ENCODE measurements around the gene PLD6.
"Not testable (repeated sequence)": the region's sequence is repeated elsewhere in the genome, so short reads cannot be mapped to it uniquely, and the experiment has no call there.

Gene PLD6

GRCh38 chr17:17206124-17206912, at the start of gene PLD6:
TSS of gene PLD6 (minus strand) at chr17:17206333. CDS start at chr17:17206286, 47 bp downstream.
- DNase-seq (ENCODE audit: low read depth in 2 of 2), result peak; percentile 83 to 91

DNA sequence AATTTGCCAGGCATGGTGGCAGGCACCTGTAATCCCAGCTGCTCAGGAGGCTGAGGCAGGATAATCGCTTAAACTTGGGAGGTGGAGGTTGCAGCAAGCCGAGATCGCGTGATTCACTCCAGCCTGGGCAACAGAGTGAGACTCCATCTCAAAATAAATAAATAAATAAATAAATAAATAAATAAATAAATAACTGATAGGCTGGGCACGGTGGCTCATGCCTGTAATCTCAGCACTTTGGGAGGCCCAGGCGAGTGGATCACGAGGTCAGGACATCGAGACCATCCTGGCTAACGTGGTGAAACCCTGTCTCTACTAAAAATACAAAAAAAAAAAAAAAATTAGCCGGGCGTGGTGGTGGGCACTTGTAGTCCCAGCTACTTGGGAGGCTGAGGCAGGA, 49.6 kb upstream of the PLD6 start:
- DNase-seq (ENCODE audit: low read depth in 2 of 2), result not testable (repeated sequence)

GRCh38 chr17:17254036-17254435, 47.9 kb upstream of the PLD6 start:
- no peak for DNase-seq (ENCODE audit: low read depth in 2 of 2)

- no peak for DNase-seq (ENCODE audit: low read depth in 2 of 2)
These were observed 47.3 kb upstream of the PLD6 start for GRCh38 chr17:17253406-17253805.

GRCh38 chr17:17252149-17252661, 46.1 kb upstream of the PLD6 start:
- no peak for DNase-seq (ENCODE audit: low read depth in 2 of 2)

GRCh38 chr17:17246879-17247278, 40.7 kb upstream of the PLD6 start:
- DNase-seq (ENCODE audit: low read depth in 2 of 2), result no peak

GRCh38 chr17:17243163-17243562, 37.0 kb upstream of the PLD6 start:
- no peak for DNase-seq (ENCODE audit: low read depth in 2 of 2)

GRCh38 chr17:17242246-17242645, 36.1 kb upstream of the PLD6 start:
- no peak for DNase-seq (ENCODE audit: low read depth in 2 of 2)

- DNase-seq (ENCODE audit: low read depth in 2 of 2), result no peak
These were observed 35.5 kb upstream of the PLD6 start for GRCh38 chr17:17241656-17242055.

DNA sequence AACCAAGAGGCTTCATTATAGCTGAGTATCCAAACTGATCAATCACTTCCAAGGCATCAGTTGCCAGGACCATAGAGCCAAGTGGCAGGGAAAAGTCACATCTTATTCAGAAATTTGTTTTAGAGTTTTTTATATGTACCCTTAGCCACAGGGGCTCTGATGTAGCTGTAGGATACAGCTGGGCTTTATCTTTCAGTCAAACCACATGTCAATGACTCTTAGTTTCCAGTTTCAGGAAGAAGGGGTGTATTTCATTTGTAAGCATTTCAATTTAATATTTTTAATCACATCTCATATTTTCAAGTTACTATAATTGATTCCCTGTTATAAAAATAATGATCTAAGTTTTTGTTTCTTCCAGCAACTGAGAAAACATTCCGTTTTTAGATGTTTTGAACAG, 33.7 kb upstream of the PLD6 start:
- no peak for DNase-seq (ENCODE audit: low read depth in 2 of 2)

GRCh38 chr17:17237026-17237799, 31.1 kb upstream of the PLD6 start, which contains the start of gene FLCN:
TSS of gene FLCN (minus strand) at chr17:17237168. CDS start at chr17:17228137, 9,031 bp downstream.
- DNase-seq (ENCODE audit: low read depth in 2 of 2), result peak; percentile 79 to 85

DNA sequence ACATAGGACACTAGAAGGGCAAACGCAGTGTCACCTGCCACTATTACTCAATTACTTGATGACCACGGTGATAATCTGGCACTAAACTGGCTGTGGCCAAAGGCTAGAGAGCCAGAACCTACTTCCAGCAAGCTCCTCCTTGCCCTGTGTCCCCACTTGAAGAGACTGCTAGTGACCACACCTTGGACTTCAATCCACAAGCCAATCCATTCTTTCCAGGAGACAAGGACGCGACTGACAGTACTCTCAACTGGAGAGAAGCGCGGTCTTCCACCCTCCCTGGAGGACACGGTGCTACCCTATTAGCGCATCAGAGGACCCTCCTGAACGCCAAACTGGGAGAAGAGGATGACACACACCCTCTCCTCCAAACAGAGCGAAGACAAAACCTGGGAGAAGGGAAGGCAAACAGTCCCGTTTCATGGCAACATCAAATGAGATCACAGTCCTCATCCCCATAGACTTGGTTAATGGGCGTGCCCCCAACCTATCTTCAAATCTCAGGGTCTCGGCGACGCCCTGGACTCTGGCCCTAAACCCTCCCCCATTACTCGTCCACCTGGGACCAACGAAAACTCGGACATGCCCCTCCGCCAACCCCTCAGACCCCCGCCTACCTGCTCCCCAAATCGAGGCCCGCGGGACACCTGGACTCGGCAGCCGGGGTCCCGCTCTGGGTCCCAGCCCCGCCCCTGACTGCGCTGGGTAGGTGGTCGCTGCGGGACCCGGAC, 30.3 kb upstream of the PLD6 start:
- DNase-seq (ENCODE audit: low read depth in 2 of 2), result no peak

- DNase-seq (ENCODE audit: low read depth in 2 of 2), result no peak
These were observed 29.4 kb upstream of the PLD6 start for GRCh38 chr17:17235212-17236174.

DNA sequence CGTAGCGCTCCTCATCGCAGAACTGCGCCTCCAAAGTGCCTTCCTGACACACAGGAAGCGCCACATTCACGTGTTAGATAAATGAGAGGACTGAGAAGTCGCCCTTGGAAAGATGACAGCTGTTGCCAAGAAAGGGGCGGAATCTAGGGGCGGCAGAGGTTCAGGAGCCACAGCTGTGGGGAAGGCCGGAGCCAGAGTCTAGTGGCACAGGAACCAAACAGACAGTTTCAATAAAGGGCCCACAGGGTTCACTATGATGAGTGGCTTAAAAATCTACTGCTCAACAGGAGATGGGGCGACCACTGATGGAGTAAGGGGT, 26.1 kb upstream of the PLD6 start:
- DNase-seq (ENCODE audit: low read depth in 2 of 2), result no peak

DNA sequence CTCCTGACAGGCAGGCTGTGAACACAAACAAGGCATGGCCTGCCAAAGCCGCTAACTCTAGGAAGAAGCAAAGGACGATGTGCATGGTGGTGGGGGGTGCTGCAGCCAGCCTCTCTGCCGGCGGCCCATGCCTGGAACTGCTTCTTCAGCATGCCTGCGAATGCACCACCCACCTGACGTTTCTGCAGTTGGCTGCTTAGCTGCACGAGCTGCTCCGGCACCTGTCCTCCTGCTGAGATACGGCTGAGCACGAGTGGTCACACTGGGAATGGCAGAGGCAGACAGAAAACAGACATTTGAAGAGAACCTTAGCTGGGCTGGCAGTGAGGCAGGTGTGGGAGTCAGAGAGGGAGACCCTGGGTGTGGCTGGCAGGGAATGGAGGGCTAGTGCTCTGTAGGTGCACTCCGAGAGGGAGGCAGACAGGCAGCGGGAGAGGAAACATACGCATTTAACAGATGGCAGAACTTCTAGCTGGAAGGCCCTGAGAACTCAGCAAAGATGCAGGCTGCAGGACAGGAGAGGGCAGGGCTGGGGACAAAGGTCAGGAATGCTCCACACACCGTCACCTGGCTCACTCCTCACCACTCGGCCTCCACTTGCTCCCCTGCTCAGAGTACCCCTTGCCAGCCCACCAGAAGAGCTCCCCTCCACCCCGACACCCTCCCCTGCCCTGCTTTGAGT, 25.6 kb upstream of the PLD6 start:
- no peak for DNase-seq (ENCODE audit: low read depth in 2 of 2)

GRCh38 chr17:17229416-17230384, 23.6 kb upstream of the PLD6 start:
- no peak for DNase-seq (ENCODE audit: low read depth in 2 of 2)

GRCh38 chr17:17228521-17229279, 22.6 kb upstream of the PLD6 start:
- no peak for DNase-seq (ENCODE audit: low read depth in 2 of 2)

Data from stimulated activated CD4-positive, alpha-beta T cell treated with anti-CD3 and anti-CD28 coated beads, Interleukin-15, amount 100 ng/mL, for 48 hours (primary cell).